HFFc6 (cell line): ENCODE measurements around the gene HTR5A. TPM values are rescaled to one million over a fixed set of nuclear protein-coding genes. Genes with fewer than 3 reads are reported as not detected.

Experiments used
- DNase-seq: peaks from one replicate; pipeline ENCODE4 v3.0.0-alpha.2; 2018
- H3K27ac Mint-ChIP-seq: 2 replicates; pipeline ENCODE4 v1.8.0; 2020; ENCODE audit warnings: mild to moderate bottlenecking, mixed read lengths
- H3K27me3 Mint-ChIP-seq: 2 replicates; pipeline ENCODE4 v1.8.0; 2021; ENCODE audit warnings: mild to moderate bottlenecking, moderate library complexity, mixed read lengths; ENCODE audit not compliant: insufficient read depth
- H3K36me3 Mint-ChIP-seq: 2 replicates; pipeline ENCODE4 v1.8.0; 2021; ENCODE audit warnings: low read depth, mixed read lengths
- H3K4me1 Mint-ChIP-seq: 2 replicates; pipeline ENCODE4 v1.8.0; 2020; ENCODE audit warnings: low read depth, mixed read lengths
- H3K4me3 Mint-ChIP-seq: 2 replicates; pipeline ENCODE4 v1.8.0; 2020; ENCODE audit warnings: mild to moderate bottlenecking, moderate library complexity, mixed read lengths
- H3K9me3 Mint-ChIP-seq: 2 replicates; pipeline ENCODE4 v1.8.0; 2020; ENCODE audit warnings: mild to moderate bottlenecking, mixed read lengths
- CTCF ChIP-seq: fragments of 200-600 bp; sonication (generic); IDR thresholded peaks from 2 replicates; pipeline ENCODE4 v1.5.0; 2021; ENCODE audit warnings: antibody characterized with exemption, mild to moderate bottlenecking
- total RNA-seq, 6 experiments: library from RNA; stranded (reverse); fragmentation: NEBNext Ultra II Directional; extraction: Animal tissue kit (Norgen Biotek cat#: 25700); gene quantifications; 2 replicates in 1 of 6; 3 replicates in 5 of 6; pipeline ENCODE4 v1.2.3, GENCODE V29; 2021

Gene HTR5A
- total RNA-seq, 6 experiments from 2014 or later: not detected

GRCh38 chr7:155124706-155125105, 54.6 kb downstream of the HTR5A start:
- no peak for TF ChIP-seq CTCF
- Mint-ChIP-seq H3K4me3 (no peak overlapping the region), H3K36me3 (no peaks in the 10 kb centered on the region; the same call in 1 of the 2 replicates), H3K27ac (no peak overlapping the region), H3K4me1 (no peaks in the 10 kb centered on the region), H3K27me3 (peaks cover 4% of the 10 kb centered on the region), H3K9me3 (peaks cover 18% of the 10 kb centered on the region)
- no peak for DNase-seq

GRCh38 chr7:155129186-155129585, 59.1 kb downstream of the HTR5A start:
- Mint-ChIP-seq H3K9me3 (no peaks in the 10 kb centered on the region; the same call in 1 of the 2 replicates), H3K36me3 (no peaks in the 10 kb centered on the region), H3K27ac (no peak overlapping the region), H3K4me3 (no peak overlapping the region), H3K27me3 (peaks cover 5% of the 10 kb centered on the region), H3K4me1 (no peaks in the 10 kb centered on the region)
- no peak for DNase-seq
- no peak for TF ChIP-seq CTCF

GRCh38 chr7:155129789-155130188, 59.7 kb downstream of the HTR5A start:
- no peaks in the 10 kb centered on the region for H3K4me1 Mint-ChIP-seq
- no peak overlapping the region for H3K4me3 Mint-ChIP-seq
- H3K27me3 Mint-ChIP-seq: peaks cover 5% of the 10 kb centered on the region
- no peaks in the 10 kb centered on the region; the same call in 1 of the 2 replicates for H3K9me3 Mint-ChIP-seq
- no peak for TF ChIP-seq CTCF
- no peak for DNase-seq
- H3K27ac Mint-ChIP-seq: no peak overlapping the region
- H3K36me3 Mint-ChIP-seq: no peaks in the 10 kb centered on the region

GRCh38 chr7:155130493-155130892, 60.4 kb downstream of the HTR5A start:
- no peak for TF ChIP-seq CTCF
- no peaks in the 10 kb centered on the region for H3K36me3 Mint-ChIP-seq
- H3K27ac Mint-ChIP-seq: no peak overlapping the region
- H3K9me3 Mint-ChIP-seq: no peaks in the 10 kb centered on the region; the same call in 1 of the 2 replicates
- no peak overlapping the region for H3K4me3 Mint-ChIP-seq
- H3K4me1 Mint-ChIP-seq: no peaks in the 10 kb centered on the region
- peaks cover 5% of the 10 kb centered on the region; the same call in 1 of the 2 replicates for H3K27me3 Mint-ChIP-seq
- no peak for DNase-seq

GRCh38 chr7:155131090-155131489, 61.0 kb downstream of the HTR5A start:
- Mint-ChIP-seq H3K4me3 (no peak overlapping the region), H3K36me3 (no peaks in the 10 kb centered on the region), H3K9me3 (no peaks in the 10 kb centered on the region; the same call in 1 of the 2 replicates), H3K27ac (no peak overlapping the region), H3K27me3 (peaks cover 5% of the 10 kb centered on the region; the same call in 1 of the 2 replicates), H3K4me1 (no peaks in the 10 kb centered on the region)
- DNase-seq: no peak
- no peak for TF ChIP-seq CTCF

GRCh38 chr7:155132431-155132830, 62.3 kb downstream of the HTR5A start:
- Mint-ChIP-seq H3K4me1 (no peaks in the 10 kb centered on the region), H3K27me3 (peaks cover 5% of the 10 kb centered on the region; the same call in 1 of the 2 replicates)
- no peak for TF ChIP-seq CTCF

More at GRCh38 chr7:155132431-155132830, 62.3 kb downstream of the HTR5A start:
- no peak overlapping the region for H3K27ac Mint-ChIP-seq
- H3K9me3 Mint-ChIP-seq: no peaks in the 10 kb centered on the region; the same call in 1 of the 2 replicates
- H3K36me3 Mint-ChIP-seq: no peaks in the 10 kb centered on the region
- H3K4me3 Mint-ChIP-seq: no peak overlapping the region
- no peak for DNase-seq
